Measurements from ENCODE around the gene NR1H4.
"Not testable (repeated sequence)": the region's sequence is repeated elsewhere in the genome, so short reads cannot be mapped to it uniquely, and the experiment has no call there.

Gene NR1H4

GRCh38 chr12:100473050-100473715 is 483 bp upstream of the NR1H4 start:
- DNase-seq, result no peak

DNA sequence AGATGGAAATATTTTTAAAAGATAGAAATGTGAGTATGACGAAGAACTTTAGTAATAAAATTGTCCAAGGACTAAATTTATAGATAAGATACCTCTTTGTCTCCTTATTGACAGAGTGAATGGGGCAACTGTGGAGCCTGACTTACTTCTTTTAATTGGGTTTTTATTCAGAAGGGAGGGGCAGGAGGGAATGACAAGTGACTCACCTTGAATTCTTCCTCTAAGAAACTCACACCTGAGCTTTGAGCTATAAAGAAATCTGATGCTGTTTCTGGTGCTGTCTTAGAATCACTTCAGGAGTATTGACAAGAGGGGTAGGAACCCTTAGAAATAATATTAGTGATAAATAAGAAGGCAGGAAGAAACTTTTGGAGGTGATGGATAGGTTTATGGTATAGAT is 951 bp downstream of the NR1H4 start:
- no peak for DNase-seq

DNA sequence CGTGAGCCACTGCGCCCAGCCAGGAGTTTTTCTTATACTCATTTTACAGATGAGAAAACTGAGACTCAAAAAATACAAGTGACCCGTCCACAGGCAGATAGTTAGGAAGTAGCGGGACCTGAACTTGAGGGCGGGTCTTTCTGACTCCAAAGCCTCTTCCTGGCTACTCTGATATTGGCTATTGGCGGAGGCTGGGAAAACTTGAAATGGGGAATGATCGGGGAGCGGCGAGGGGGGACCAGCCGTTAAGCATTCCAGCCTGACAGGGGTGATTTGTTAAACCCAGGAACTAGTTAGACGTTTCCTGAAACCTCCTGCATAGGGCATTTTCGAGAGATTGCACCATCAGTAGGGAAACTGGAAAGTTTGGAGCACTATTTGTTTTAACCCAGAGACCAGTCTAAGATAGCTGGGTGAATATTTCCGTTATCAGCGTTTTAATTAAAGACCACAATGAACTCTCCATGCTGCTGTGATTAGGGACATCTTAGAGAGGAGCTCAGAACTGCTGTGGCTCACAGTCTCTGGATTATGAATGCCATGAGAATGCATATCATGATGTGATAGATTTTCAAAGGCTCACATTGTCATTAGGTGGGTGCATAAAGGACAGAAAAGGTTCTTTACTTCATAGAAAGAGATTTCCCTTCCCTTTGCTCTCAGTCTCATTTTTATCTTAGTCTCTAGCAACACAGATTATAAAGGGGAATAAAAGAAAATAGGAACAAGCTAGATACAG is 2.5 kb downstream of the NR1H4 start:
- no peak for DNase-seq

GRCh38 chr12:100481021-100481420 is 7.4 kb downstream of the NR1H4 start:
- DNase-seq, result no peak

DNA sequence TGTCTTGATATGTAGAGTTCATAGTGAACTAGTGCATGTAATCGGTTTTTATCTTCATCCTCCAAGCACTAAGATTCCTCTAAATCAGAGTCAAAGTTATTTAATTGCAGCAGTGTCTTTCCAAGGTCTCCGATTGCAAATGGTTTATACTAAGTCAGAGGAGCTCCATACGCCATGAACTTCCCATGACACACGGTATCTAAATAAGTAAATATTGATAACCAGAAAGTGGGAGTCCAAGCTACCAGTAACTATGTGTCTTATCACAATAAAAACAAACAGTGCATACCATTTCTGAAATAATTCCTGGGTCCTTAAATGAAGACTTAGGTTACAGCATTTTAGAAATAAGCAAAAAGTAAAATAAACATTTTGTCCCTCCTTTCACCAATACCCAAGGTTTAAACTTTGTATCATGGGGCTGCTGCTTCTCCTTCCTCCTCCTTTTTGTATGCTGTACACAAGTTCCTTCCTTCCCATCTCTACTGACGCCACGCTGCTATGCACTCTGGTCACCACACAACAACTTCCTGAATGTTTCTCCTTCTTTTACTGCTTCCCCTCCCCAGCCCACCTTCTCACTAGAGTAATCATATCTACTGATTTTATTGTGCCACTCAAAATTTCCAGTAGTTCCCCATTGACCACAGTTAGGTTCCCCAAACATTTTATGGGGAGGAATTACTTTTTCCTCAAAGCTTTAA is 10.7 kb downstream of the NR1H4 start:
- no peak for DNase-seq

- no peak for DNase-seq
Observed at GRCh38 chr12:100484891-100485471, 11.3 kb downstream of the NR1H4 start.

GRCh38 chr12:100485983-100486382 is 12.3 kb downstream of the NR1H4 start:
- no peak for DNase-seq

DNA sequence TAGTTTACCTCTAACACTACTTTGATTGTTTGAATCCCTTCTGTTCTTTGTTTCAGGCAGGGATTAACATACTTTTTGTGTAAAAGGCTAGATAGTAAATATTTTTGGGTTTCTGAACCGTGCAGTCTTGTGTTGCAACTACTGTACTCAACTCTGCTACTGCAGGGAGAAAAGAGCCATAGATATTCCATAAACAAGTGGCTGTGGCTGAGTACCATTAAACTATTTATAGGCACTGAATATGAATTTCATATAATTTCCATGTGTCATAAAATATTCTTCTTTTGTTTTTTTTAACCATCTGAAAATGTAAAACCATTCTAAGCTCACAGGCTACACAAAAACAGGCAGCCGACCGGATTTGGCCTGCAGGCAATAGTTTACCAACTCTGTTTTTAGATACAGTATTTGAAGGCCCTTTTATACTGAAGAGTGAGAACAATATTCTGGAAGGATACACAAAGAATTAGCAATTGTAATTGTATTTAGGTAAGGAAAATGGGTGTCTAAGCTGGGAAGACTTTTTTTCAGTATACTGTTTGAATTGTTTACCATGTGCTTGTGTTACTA is 15.7 kb downstream of the NR1H4 start:
- DNase-seq, result no peak

GRCh38 chr12:100490056-100490455 is 16.4 kb downstream of the NR1H4 start:
- DNase-seq, result no peak

DNA sequence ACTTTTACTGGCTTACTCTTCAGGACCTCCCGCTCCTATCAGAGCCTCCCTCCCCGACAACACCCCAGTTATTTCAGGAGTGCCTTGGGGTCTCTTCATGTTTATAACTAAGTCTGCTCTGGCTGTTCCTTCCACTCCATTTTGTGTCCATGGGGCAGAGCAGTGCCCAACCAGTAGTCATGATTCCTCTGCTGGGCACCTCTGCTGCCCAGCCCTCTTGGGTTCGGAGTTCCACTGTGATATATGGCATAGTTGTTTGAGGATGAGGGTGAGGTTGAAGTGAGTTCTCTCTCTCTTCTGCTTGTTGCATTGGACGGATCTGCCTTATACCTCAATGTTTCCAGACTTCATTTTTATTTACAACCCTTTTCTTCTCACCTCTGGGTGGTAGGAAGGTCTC is 17.4 kb downstream of the NR1H4 start:
- DNase-seq, result no peak

DNA sequence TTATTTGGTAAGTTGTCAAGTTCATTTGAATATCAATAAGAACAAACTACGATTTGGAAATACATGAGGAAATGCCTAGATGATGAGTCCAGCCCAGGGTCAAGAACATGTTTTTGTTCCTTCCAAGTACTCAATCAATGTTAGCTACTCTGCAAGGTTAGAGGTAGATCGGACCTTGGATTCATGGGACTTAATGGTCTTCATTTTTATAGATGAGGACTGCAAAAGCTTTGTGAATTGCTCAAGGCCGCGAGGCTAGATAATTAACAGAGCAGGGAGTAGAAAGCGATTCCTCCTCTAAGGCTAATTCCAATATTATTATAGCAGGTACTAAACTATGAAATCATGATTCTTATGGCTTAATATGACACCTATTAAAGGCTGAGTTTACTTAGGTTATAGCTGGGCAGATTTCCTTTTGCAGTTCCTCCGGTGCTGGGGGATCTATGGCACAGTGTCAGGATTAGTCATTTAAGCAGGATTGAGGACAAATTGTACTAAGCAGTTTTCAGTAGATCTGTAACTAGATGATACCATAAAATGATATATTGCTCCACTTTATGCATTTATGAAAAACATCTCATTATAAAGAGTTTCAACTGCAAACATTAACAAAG is 19.8 kb downstream of the NR1H4 start:
- DNase-seq, result no peak

- DNase-seq, result no peak
Observed at GRCh38 chr12:100494026-100494425, 20.4 kb downstream of the NR1H4 start.

- no peak for DNase-seq
Observed at GRCh38 chr12:100494538-100494937, 20.9 kb downstream of the NR1H4 start.

DNA sequence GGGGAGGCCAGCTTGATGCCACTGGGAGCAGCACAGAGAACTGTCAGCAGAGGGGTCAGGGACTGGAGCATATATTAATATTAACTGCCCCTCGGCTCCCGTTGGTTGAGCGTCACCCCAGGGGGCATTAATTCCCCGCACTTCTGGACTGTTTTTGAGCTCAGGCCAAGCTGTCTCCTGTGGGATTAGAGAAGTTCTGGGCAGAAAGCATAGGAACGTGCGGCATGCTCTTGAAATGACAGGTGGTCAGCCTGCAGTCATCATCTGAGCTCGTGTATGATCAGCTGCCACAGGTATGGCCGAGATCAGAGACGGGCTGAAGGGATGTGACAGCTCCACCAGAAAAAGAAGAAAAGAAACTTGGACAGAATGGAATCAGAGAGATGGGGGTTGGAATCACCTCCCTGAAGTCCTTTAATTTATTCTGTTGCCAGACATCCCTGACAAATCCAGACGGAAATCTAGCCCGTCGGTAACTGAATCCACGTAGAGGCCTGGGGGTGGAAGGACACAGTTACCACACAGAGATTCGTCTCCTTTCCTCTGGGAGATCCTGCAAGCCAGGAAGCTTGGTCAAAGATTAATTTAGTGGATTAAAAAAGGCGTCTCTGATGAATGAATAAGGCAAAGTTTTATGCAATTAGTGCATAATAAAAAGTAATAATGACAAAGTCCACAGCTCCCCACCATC is 23.6 kb downstream of the NR1H4 start:
- no peak for DNase-seq

GRCh38 chr12:100498141-100498540 is 24.5 kb downstream of the NR1H4 start:
- DNase-seq, result no peak

GRCh38 chr12:100499416-100499815 is 25.8 kb downstream of the NR1H4 start:
- DNase-seq, result no peak

DNA sequence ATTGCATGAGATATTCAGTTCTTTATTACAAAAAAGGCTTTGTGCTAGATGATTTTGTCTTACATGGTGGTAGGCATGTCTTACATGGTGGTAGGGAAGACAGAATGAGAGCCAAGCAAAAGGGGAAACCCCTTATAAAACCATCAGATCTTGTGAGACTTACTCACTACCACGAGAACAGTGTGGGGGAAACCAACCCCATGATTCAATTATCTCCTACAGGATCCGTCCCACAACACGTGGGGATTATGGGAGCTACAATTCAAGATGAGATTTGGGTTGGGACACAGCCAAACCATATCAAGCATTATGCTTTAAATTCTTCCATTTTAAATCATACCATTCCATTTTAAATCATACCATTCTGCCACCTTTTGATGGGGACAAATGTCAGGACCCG is 29.1 kb downstream of the NR1H4 start:
- DNase-seq, result not testable (repeated sequence)

DNA sequence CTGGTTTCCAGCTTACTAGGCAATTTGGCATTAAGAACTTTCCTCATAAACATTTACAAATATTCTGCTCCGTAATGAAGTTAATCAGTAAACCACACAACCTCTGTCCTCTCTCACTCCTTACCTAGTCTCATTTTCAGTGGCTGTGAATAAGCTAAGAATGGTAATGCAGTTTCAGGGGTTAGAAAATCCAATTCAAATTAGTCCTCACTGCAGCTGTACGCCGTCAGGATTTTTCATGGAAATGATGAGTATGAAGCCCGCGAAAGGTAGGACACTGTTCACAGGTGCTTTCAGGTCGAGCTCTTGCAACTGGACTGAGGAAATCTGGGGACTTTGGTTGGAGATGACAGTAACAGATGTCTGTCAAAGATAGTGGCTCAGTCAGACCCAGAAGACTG is 29.6 kb downstream of the NR1H4 start:
- no peak for DNase-seq

- DNase-seq, result no peak
Observed at GRCh38 chr12:100504804-100505203, 31.1 kb downstream of the NR1H4 start.

DNA sequence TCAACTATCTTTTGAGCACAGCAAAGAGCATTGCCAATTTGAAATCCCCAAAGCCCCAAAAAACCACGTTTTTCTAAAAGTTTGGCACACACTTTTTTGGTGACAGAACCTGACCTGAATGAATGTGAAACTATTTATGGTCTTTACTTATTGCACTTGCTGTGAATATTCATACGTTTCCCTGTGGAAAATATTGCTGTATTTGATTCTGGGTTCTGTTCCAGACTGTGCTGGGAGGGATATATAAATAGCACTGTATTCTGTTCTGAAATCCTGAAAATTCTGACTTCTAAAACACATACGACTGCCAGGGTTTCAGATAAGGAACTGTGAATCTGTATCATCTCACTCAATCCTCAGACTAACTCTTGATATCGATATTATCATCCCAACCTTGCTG is 35.1 kb downstream of the NR1H4 start:
- no peak for DNase-seq

DNA sequence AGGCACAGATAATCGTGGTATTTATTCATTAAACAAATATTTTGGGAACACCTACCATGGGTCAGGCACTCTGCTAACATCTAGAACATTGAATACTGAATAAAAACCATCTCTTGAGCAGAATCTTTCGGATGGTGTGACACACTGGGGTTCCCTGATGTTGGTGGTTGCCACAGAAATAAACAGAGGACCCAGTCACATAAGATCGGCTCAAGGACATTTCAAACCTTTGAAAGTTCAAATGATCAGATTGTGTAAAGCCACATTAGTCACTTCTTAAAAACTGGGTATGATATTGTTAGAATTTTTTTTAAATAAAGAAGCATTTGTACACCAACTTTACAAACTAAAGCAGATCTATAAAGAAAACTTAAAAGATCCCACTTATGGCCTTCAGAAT is 39.0 kb downstream of the NR1H4 start:
- DNase-seq, result no peak

- no peak for DNase-seq
Observed at GRCh38 chr12:100515968-100516367, 42.3 kb downstream of the NR1H4 start.

Data from NCI-H146 (cell line).